Suprapubic skin (tissue), 4 donors: ENCODE data around the gene TRPC4. TPM values are rescaled to one million over a fixed set of nuclear protein-coding genes. Genes with fewer than 3 reads are reported as not detected.

Experiments
- DNase-seq, 2 donors: peaks; one replicate each; pipeline ENCODE4 v3.0.0-alpha.2; 2019; ENCODE audit warnings: low spot score in 2 of 2
- H3K27ac ChIP-seq: fragments of 200-600 bp; sonication (generic); one replicate; pipeline ENCODE4 v1.5.1; 2019
- H3K27me3 ChIP-seq: fragments of 200-600 bp; sonication (generic); one replicate; pipeline ENCODE4 v1.5.1; 2019
- H3K36me3 ChIP-seq: fragments of 200-600 bp; sonication (generic); one replicate; pipeline ENCODE4 v1.5.1; 2019
- H3K4me1 ChIP-seq: fragments of 200-600 bp; sonication (generic); one replicate; pipeline ENCODE4 v1.5.1; 2019
- H3K4me3 ChIP-seq: fragments of 200-600 bp; sonication (generic); one replicate; pipeline ENCODE4 v1.5.1; 2019; ENCODE audit warnings: mild to moderate bottlenecking
- H3K9me3 ChIP-seq: fragments of 200-600 bp; sonication (generic); one replicate; pipeline ENCODE4 v1.5.1; 2019
- CTCF ChIP-seq, 2 donors: fragments of 200-600 bp in 1 of 2; fragments of 450-650 bp in 1 of 2; sonication (generic) in 1 of 2; IDR thresholded peaks; one replicate each; pipeline ENCODE4 v1.5.1; 2016 to 2019; ENCODE audit warnings: antibody characterized with exemption in 2 of 2, mild to moderate bottlenecking in 1 of 2, moderate library complexity in 1 of 2
- EP300 ChIP-seq: sonication (generic); formaldehyde crosslinking; IDR thresholded peaks from one replicate; pipeline ENCODE4 v1.6.1; 2017; ENCODE audit warnings: antibody characterized with exemption
- POLR2A ChIP-seq, 2 donors: fragments of 450-650 bp; IDR thresholded peaks; one replicate each; pipeline ENCODE4 v1.6.1; 2017; ENCODE audit warnings: antibody characterized with exemption in 2 of 2, mild to moderate bottlenecking in 2 of 2, moderate library complexity in 2 of 2
- POLR2AphosphoS5 ChIP-seq, 3 donors: sonication (generic); formaldehyde crosslinking; IDR thresholded peaks; one replicate each; pipeline ENCODE4 v1.6.1; 2017; ENCODE audit warnings: antibody characterized with exemption in 3 of 3
- WGBS: methylation state at CpG from one replicate; pipeline ENCODE4 v1.1.5; 2018; 5-methylcytosine and 5-hydroxymethylcytosine counted together
- total RNA-seq, 4 donors: library from RNA; depleted of rRNA; stranded (reverse); fragments of >200 nt; gene quantifications; one replicate each; pipeline ENCODE4 v1.1.0, GENCODE V29; 2016

Gene TRPC4
- total RNA-seq, 4 donors from 2014 or later, result 0.32 TPM; not detected in 3

DNA sequence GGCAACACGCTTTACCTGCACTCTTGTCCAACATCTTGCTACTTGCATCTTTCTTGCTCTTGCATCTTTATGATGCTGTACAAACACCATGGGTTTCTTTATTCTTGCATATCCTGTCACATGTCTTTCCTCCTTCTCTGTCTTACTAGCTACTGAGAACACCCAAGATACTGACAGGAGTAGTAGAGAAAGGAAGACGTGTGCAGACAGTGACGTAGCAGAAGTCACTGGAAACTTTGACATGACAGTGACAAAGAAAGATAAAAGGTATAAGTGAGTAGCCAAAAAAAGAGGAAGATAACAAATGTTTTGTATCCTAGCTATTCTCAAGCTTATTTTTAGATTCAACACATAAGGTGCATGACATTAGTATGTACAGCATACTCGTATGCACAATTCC is 34.2 kb downstream of the TRPC4 start:
- Histone ChIP-seq H3K4me1 (no peaks in the 10 kb centered on the region), H3K4me3 (no peak overlapping the region), H3K36me3 (no peaks in the 10 kb centered on the region), H3K9me3 (no peaks in the 10 kb centered on the region), H3K27ac (no peak overlapping the region), H3K27me3 (no peaks in the 10 kb centered on the region)
- TF ChIP-seq CTCF (IDR thresholded peaks at IDR 0.05) (no peak), POLR2A (IDR thresholded peaks at IDR 0.05) (no peak), POLR2AphosphoS5 (IDR thresholded peaks at IDR 0.05) (no peak), EP300 (no peak)
- 84% methylated on average over 4 of the region's 4 CpGs for WGBS
- no peak for DNase-seq

DNA sequence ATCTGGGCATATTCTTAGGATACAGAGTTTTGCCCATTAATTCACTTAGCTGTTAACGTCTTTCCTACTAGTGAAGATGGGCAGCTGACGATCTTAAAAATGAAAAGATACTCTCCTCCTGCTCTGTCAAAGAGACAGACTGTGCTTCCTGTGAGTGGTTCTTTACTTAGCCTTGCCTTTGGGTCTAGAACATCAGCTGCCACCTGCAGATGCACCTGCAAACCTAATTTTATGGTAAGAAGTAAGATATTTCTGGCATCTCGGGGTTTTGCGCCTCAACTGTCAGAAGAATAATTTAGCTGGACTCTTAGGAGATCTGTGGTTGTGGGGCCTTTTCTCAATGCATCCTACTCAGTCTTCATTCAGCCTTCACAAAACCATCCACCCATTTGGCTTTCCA is 36.2 kb downstream of the TRPC4 start:
- H3K4me1 ChIP-seq, result no peaks in the 10 kb centered on the region
- no peaks in the 10 kb centered on the region for H3K27me3 ChIP-seq
- H3K4me3 ChIP-seq, result no peak overlapping the region
- no peak overlapping the region for H3K27ac ChIP-seq
- no peaks in the 10 kb centered on the region for H3K36me3 ChIP-seq
- TF ChIP-seq POLR2A (IDR thresholded peaks at IDR 0.05) (no peak), POLR2AphosphoS5 (IDR thresholded peaks at IDR 0.05) (no peak), CTCF (IDR thresholded peaks at IDR 0.05) (no peak), EP300 (no peak)
- 59% methylated on average over 4 of the region's 4 CpGs for WGBS
- no peak for DNase-seq
- no peaks in the 10 kb centered on the region for H3K9me3 ChIP-seq

GRCh38 chr13:37816276-37816675 is 53.3 kb downstream of the TRPC4 start:
- WGBS, result 71% methylated on average over 1 of the region's 1 CpG
- Histone ChIP-seq H3K4me1 (no peaks in the 10 kb centered on the region), H3K36me3 (no peaks in the 10 kb centered on the region), H3K27me3 (no peaks in the 10 kb centered on the region), H3K4me3 (no peak overlapping the region), H3K27ac (no peak overlapping the region), H3K9me3 (peaks cover 4% of the 10 kb centered on the region)
- no peak for DNase-seq
- TF ChIP-seq CTCF (IDR thresholded peaks at IDR 0.05) (no peak), POLR2AphosphoS5 (IDR thresholded peaks at IDR 0.05) (no peak), EP300 (no peak), POLR2A (IDR thresholded peaks at IDR 0.05) (no peak)

GRCh38 chr13:37811441-37811840 is 58.1 kb downstream of the TRPC4 start:
- no peak for TF ChIP-seq POLR2A (IDR thresholded peaks at IDR 0.05)
- no peak for TF ChIP-seq POLR2AphosphoS5 (IDR thresholded peaks at IDR 0.05)
- TF ChIP-seq EP300, result no peak
- no peak for TF ChIP-seq CTCF (IDR thresholded peaks at IDR 0.05)
- no peaks in the 10 kb centered on the region for H3K4me1 ChIP-seq
- no peaks in the 10 kb centered on the region for H3K27me3 ChIP-seq
- no peak overlapping the region for H3K27ac ChIP-seq
- 80% methylated on average over 2 of the region's 2 CpGs for WGBS
- peaks cover 4% of the 10 kb centered on the region for H3K9me3 ChIP-seq
- no peak for DNase-seq
- no peaks in the 10 kb centered on the region for H3K36me3 ChIP-seq
- H3K4me3 ChIP-seq, result no peak overlapping the region

GRCh38 chr13:37806666-37807065 is 62.9 kb downstream of the TRPC4 start:
- WGBS, result 68% methylated on average over 3 of the region's 3 CpGs
- H3K4me3 ChIP-seq, result no peak overlapping the region
- H3K36me3 ChIP-seq, result no peaks in the 10 kb centered on the region
- no peaks in the 10 kb centered on the region for H3K27me3 ChIP-seq
- H3K27ac ChIP-seq, result no peak overlapping the region
- no peaks in the 10 kb centered on the region for H3K4me1 ChIP-seq
- no peak for DNase-seq
- H3K9me3 ChIP-seq, result no peaks in the 10 kb centered on the region
- no peak for TF ChIP-seq POLR2AphosphoS5 (IDR thresholded peaks at IDR 0.05)
- TF ChIP-seq POLR2A (IDR thresholded peaks at IDR 0.05), result no peak
- TF ChIP-seq CTCF (IDR thresholded peaks at IDR 0.05), result no peak
- no peak for TF ChIP-seq EP300
